HepG2 (cell line): ENCODE results near the gene HSCB. TPM values are rescaled to one million over a fixed set of nuclear protein-coding genes. Genes with fewer than 3 reads are reported as not detected.

ENCODE experiments used
- ASH2L ChIP-seq: fragments of 300-600, 200-600 bp; sonication (generic); IDR thresholded peaks from 2 replicates; pipeline ENCODE4 v1.7.0; 2017; ENCODE audit warnings: low read depth, mild to moderate bottlenecking, moderate library complexity, mixed read lengths, low read length; ENCODE audit not compliant: insufficient read length
- CEBPG ChIP-seq: IDR thresholded peaks from 2 replicates; pipeline ENCODE4 v1.6.1; 2016
- GLI4 ChIP-seq: sonication (generic); formaldehyde crosslinking; IDR thresholded peaks from 2 replicates; pipeline ENCODE4 v1.5.1; 2020; ENCODE audit warnings: missing genetic modification reagents, mild to moderate bottlenecking, moderate library complexity, borderline replicate concordance
- HDAC6 ChIP-seq: fragments of 200-600 bp; sonication (generic); IDR thresholded peaks from 2 replicates; pipeline ENCODE4 v1.7.0; 2017; ENCODE audit warnings: mild to moderate bottlenecking, antibody characterized with exemption, low read length, low read depth
- HMG20B ChIP-seq: conservative IDR thresholded peaks from 2 replicates; pipeline ENCODE4 v1.6.1; 2016; ENCODE audit warnings: missing genetic modification reagents, missing compliant biosample characterization
- PPARG ChIP-seq: conservative IDR thresholded peaks from 2 replicates; pipeline ENCODE4 v1.6.1; 2016; ENCODE audit warnings: missing biosample characterization, missing genetic modification reagents
- SP5 ChIP-seq: IDR thresholded peaks from 2 replicates; pipeline ENCODE4 v1.6.1; 2016; ENCODE audit warnings: low read depth, borderline replicate concordance
- SUZ12 ChIP-seq: fragments of 150-350 bp; IDR thresholded peaks from 2 replicates; pipeline ENCODE4 v1.6.1; 2014; ENCODE audit warnings: low read depth, low read length
- TSC22D2 ChIP-seq: sonication (generic); formaldehyde crosslinking; IDR thresholded peaks from 2 replicates; pipeline ENCODE4 v1.5.1; 2020; ENCODE audit warnings: missing genetic modification reagents, mild to moderate bottlenecking, borderline replicate concordance
- ZMYM4 ChIP-seq: sonication (generic); formaldehyde crosslinking; IDR thresholded peaks from 2 replicates; pipeline ENCODE4 v1.8.1; 2023; ENCODE audit warnings: mild to moderate bottlenecking, missing genetic modification reagents
- ZNF451 ChIP-seq: sonication (generic); formaldehyde crosslinking; IDR thresholded peaks from 2 replicates; pipeline ENCODE4 v1.5.0; 2020; ENCODE audit warnings: mild to moderate bottlenecking, missing genetic modification reagents
- ZNF564 ChIP-seq: sonication (generic); formaldehyde crosslinking; IDR thresholded peaks from 2 replicates; pipeline ENCODE4 v1.8.1; 2023; ENCODE audit warnings: mild to moderate bottlenecking, missing genetic modification reagents
- ZNF781 ChIP-seq: sonication (generic); formaldehyde crosslinking; IDR thresholded peaks from 2 replicates; pipeline ENCODE4 v1.5.1; 2020; ENCODE audit warnings: borderline replicate concordance, mild to moderate bottlenecking, missing genetic modification reagents; ENCODE audit errors: not compliant biosample characterization
- polyA plus RNA-seq, 8 experiments: library from polyadenylated mRNA; depleted of rRNA in 3 of 8; stranded (reverse) in 7 of 8; unstranded in 1 of 8; fragments of >200 nt; fragmentation: Illumina TruSeq in 4 of 8; extraction: Trizol in 4 of 8; gene quantifications; 2 replicates each; pipeline versions ENCODE4 v1.2.1 to v1.2.3, GENCODE V29; 2011 to 2016; ENCODE audit warnings: low read depth in 4 of 8, missing spikeins in 1 of 8, mixed read lengths in 1 of 8; ENCODE audit not compliant: insufficient read depth in 1 of 8
- total RNA-seq, 5 experiments: library from RNA; depleted of rRNA; stranded (reverse); fragments of >200 nt; fragmentation: Illumina TruSeq; extraction: Trizol; gene quantifications; 2 replicates each; pipeline ENCODE4 v1.2.3, GENCODE V29; 2016; ENCODE audit warnings: low read depth in 1 of 5
- TF ChIP-seq, protein P1 (sequence below): sonication (generic); formaldehyde crosslinking; conservative IDR thresholded peaks from 2 replicates; pipeline ENCODE4 v1.8.1; 2023; ENCODE audit warnings: missing genetic modification reagents
- TF ChIP-seq, protein P2 (sequence below): sonication (generic); formaldehyde crosslinking; IDR thresholded peaks from 2 replicates; pipeline ENCODE4 v1.5.1; 2020; ENCODE audit warnings: missing genetic modification reagents, mild to moderate bottlenecking, borderline replicate concordance
- TF ChIP-seq, protein P3 (sequence below): IDR thresholded peaks from 2 replicates; pipeline ENCODE4 v1.6.1; 2018; ENCODE audit warnings: missing genetic modification reagents
- TF ChIP-seq, protein P4 (sequence below): sonication (generic); formaldehyde crosslinking; IDR thresholded peaks from 2 replicates; pipeline ENCODE4 v1.5.1; 2020; ENCODE audit warnings: mild to moderate bottlenecking, missing genetic modification reagents
- TF ChIP-seq, protein P5 (sequence below): sonication (generic); formaldehyde crosslinking; IDR thresholded peaks from 2 replicates; pipeline ENCODE4 v1.4.0; 2020; ENCODE audit warnings: mild to moderate bottlenecking, missing genetic modification reagents

HSCB gene
- total and polyA plus RNA-seq, 2 of the 13 experiments (the other 11 are each of a cell fraction or from before 2014, with no cell fraction given): 15.4 to 20.9 TPM

DNA sequence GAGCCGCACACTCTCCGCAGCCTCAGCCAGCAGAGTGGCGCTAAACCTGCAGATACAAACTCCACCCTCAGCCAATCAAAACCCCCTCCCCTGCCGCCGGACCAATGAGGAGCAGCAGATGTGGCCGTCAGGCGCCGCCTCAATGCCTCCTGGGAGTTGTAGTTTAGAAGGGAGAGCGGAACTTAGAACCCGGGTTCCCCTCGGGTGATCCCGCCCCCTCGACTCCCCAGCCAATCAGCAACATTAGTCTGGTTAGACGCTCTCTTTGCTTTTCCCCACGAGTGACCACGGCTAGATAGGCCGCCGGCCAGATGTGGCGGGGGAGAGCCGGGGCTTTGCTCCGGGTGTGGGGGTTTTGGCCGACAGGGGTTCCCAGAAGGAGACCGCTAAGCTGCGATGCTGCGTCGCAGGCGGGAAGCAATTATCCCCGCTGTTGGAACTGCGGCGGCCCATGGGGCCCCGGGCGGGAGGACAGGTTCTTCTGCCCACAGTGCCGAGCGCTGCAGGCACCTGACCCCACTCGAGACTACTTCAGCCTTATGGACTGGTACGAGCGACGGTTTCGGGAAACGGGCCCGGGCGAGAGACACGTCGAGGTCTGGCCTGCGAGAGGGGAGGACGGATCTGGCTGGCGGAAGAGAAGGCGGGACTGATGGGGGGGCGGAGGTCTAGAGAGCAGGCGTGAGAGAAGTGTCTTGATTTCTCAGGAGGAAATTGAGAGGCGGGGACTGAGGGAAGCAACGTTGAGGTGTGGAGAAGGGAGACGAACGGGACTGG lies at the start of gene HSCB, which contains the start of gene CHEK2 (continued):
- TF ChIP-seq PPARG (CRISPR knock-in tag) (no peak), TSC22D2 (CRISPR knock-in tag) (no peak), SP5 (no peak; the same call in 1 of the 2 replicates), CEBPG (no peak), ZMYM4 (CRISPR knock-in tag) (peak; percentile 68), GLI4 (CRISPR knock-in tag) (peak; percentile 30; the same call in 1 of the 2 replicates), SUZ12 (peak; percentile 81), ZNF781 (CRISPR knock-in tag) (peak; percentile 37), ZNF564 (CRISPR knock-in tag) (0 out of 2 replicates have a peak, but pooled peaks have one; percentile 15), ZNF451 (CRISPR knock-in tag) (0 out of 2 replicates have a peak, but pooled peaks have one; percentile 24), HMG20B (no peak), ASH2L (peak; percentile 92), HDAC6 (no peak)
- TF ChIP-seq, protein P1, sequence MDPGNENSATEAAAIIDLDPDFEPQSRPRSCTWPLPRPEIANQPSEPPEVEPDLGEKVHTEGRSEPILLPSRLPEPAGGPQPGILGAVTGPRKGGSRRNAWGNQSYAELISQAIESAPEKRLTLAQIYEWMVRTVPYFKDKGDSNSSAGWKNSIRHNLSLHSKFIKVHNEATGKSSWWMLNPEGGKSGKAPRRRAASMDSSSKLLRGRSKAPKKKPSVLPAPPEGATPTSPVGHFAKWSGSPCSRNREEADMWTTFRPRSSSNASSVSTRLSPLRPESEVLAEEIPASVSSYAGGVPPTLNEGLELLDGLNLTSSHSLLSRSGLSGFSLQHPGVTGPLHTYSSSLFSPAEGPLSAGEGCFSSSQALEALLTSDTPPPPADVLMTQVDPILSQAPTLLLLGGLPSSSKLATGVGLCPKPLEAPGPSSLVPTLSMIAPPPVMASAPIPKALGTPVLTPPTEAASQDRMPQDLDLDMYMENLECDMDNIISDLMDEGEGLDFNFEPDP (CRISPR knock-in tag): no peak
- TF ChIP-seq, protein P2, sequence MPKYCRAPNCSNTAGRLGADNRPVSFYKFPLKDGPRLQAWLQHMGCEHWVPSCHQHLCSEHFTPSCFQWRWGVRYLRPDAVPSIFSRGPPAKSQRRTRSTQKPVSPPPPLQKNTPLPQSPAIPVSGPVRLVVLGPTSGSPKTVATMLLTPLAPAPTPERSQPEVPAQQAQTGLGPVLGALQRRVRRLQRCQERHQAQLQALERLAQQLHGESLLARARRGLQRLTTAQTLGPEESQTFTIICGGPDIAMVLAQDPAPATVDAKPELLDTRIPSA (CRISPR knock-in tag): no peak
- TF ChIP-seq, protein P3, sequence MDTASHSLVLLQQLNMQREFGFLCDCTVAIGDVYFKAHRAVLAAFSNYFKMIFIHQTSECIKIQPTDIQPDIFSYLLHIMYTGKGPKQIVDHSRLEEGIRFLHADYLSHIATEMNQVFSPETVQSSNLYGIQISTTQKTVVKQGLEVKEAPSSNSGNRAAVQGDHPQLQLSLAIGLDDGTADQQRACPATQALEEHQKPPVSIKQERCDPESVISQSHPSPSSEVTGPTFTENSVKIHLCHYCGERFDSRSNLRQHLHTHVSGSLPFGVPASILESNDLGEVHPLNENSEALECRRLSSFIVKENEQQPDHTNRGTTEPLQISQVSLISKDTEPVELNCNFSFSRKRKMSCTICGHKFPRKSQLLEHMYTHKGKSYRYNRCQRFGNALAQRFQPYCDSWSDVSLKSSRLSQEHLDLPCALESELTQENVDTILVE (CRISPR knock-in tag): no peak
- TF ChIP-seq, protein P4, sequence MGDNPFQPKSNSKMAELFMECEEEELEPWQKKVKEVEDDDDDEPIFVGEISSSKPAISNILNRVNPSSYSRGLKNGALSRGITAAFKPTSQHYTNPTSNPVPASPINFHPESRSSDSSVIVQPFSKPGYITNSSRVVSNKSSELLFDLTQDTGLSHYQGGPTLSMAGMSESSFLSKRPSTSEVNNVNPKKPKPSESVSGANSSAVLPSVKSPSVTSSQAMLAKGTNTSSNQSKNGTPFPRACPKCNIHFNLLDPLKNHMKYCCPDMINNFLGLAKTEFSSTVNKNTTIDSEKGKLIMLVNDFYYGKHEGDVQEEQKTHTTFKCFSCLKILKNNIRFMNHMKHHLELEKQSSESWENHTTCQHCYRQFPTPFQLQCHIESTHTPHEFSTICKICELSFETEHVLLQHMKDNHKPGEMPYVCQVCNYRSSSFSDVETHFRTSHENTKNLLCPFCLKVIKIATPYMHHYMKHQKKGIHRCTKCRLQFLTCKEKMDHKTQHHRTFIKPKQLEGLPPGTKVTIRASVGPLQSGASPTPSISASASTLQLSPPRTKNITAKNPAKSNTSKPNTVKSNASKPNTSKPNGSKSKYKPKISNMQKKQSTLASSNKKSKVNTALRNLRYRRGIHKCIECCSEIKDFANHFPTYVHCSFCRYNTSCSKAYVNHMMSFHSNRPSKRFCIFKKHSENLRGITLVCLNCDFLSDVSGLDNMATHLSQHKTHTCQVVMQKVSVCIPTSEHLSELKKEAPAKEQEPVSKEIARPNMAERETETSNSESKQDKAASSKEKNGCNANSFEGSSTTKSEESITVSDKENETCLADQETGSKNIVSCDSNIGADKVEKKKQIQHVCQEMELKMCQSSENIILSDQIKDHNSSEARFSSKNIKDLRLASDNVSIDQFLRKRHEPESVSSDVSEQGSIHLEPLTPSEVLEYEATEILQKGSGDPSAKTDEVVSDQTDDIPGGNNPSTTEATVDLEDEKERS (CRISPR knock-in tag): no peak
- TF ChIP-seq, protein P5, sequence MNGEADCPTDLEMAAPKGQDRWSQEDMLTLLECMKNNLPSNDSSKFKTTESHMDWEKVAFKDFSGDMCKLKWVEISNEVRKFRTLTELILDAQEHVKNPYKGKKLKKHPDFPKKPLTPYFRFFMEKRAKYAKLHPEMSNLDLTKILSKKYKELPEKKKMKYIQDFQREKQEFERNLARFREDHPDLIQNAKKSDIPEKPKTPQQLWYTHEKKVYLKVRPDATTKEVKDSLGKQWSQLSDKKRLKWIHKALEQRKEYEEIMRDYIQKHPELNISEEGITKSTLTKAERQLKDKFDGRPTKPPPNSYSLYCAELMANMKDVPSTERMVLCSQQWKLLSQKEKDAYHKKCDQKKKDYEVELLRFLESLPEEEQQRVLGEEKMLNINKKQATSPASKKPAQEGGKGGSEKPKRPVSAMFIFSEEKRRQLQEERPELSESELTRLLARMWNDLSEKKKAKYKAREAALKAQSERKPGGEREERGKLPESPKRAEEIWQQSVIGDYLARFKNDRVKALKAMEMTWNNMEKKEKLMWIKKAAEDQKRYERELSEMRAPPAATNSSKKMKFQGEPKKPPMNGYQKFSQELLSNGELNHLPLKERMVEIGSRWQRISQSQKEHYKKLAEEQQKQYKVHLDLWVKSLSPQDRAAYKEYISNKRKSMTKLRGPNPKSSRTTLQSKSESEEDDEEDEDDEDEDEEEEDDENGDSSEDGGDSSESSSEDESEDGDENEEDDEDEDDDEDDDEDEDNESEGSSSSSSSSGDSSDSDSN: peak; percentile 65
